Fibroblast of pulmonary artery (primary cell): ENCODE results near the gene NFASC.
A peak's percentile ranks its signal among the peaks of the same experiment; 100 is the strongest.

ENCODE experiments used
- DNase-seq: peaks from one replicate; pipeline ENCODE4 v3.0.0-alpha.2; 2010; ENCODE audit warnings: low read depth
- H3K4me3 ChIP-seq: replicated peaks from 2 replicates; pipeline ENCODE4 v1.5.1; 2011; ENCODE audit warnings: low read depth, mild to moderate bottlenecking, control low read depth, low read length, moderate library complexity
- TF ChIP-seq, protein P1 (sequence below): IDR thresholded peaks from 2 replicates; pipeline ENCODE4 v1.5.1; 2011; ENCODE audit warnings: mild to moderate bottlenecking, control low read depth, low read length, inconsistent platforms; ENCODE audit errors: missing control alignments

The NFASC gene

GRCh38 chr1:204870160-204870912 lies at the start of gene NFASC:
Gene NFASC (plus strand): TSS chr1:204870862. CDS start chr1:204944316, 73,454 bp downstream.
- TF ChIP-seq, protein P1, sequence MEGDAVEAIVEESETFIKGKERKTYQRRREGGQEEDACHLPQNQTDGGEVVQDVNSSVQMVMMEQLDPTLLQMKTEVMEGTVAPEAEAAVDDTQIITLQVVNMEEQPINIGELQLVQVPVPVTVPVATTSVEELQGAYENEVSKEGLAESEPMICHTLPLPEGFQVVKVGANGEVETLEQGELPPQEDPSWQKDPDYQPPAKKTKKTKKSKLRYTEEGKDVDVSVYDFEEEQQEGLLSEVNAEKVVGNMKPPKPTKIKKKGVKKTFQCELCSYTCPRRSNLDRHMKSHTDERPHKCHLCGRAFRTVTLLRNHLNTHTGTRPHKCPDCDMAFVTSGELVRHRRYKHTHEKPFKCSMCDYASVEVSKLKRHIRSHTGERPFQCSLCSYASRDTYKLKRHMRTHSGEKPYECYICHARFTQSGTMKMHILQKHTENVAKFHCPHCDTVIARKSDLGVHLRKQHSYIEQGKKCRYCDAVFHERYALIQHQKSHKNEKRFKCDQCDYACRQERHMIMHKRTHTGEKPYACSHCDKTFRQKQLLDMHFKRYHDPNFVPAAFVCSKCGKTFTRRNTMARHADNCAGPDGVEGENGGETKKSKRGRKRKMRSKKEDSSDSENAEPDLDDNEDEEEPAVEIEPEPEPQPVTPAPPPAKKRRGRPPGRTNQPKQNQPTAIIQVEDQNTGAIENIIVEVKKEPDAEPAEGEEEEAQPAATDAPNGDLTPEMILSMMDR = no peak
- H3K4me3 ChIP-seq = no peak within 1 kb of the TSS
- DNase-seq = no peak

GRCh38 chr1:204821476-204821875 lies 49.2 kb upstream of the NFASC start:
- TF ChIP-seq, protein P1 = no peak
- no peak for DNase-seq
- no peak overlapping the region for H3K4me3 ChIP-seq

DNA sequence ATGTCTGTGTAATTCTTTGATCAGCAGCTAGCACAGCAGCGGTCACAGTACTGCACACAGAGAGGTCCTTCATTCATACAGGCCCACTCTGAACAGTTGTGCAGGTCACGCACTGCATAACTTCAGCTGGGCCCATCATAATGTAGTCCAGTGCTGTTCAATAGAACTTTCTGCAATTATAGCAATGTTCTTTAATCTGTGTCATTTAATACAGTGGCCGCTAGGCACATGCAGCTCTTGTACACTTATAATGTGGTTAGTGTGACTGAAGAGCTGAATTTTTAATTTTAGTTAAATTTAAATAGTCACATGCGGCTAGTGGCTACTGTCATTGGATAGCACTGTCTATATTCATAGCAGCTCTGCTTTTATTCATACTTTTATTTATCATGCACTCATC lies 48.7 kb upstream of the NFASC start:
- DNase-seq = no peak
- TF ChIP-seq, protein P1 = no peak

GRCh38 chr1:204826970-204827369 lies 43.7 kb upstream of the NFASC start:
- H3K4me3 ChIP-seq = no peak overlapping the region
- DNase-seq = no peak
- TF ChIP-seq, protein P1 = peak; percentile 7

More for the DNA sequence above, 48.7 kb upstream of the NFASC start:
- H3K4me3 ChIP-seq = no peak overlapping the region

DNA sequence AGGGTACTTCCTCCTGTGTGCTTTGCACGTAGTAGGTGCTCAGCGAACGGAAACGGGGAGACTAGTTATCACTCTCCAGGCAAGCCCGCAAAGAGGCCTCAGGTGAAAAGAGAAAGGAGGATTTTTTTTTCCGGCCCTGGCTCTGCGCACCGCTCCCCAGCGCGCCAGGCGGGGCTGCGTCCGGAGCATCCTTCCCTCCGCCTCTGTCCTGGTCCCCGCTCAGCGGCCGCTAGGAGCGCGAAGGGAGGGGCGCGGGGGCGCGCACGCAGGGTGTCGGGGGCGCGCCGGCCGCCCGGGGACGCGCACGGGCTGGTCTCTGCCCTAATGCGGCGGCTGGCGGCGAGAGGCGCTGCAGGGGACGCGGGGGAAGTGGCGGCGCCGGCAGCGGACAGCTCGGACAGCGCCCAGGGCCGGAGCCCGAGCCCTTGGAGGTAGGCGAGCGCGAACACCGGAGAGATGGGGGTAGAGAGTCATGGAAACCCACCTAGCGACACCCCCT lies 42.3 kb upstream of the NFASC start:
- DNase-seq = peak; percentile 8
- H3K4me3 ChIP-seq = no peak overlapping the region
- TF ChIP-seq, protein P1 = no peak

- TF ChIP-seq, protein P1 = no peak
- H3K4me3 ChIP-seq = no peak overlapping the region
- DNase-seq = no peak
Measured at GRCh38 chr1:204829133-204829825, 41.4 kb upstream of the NFASC start.

DNA sequence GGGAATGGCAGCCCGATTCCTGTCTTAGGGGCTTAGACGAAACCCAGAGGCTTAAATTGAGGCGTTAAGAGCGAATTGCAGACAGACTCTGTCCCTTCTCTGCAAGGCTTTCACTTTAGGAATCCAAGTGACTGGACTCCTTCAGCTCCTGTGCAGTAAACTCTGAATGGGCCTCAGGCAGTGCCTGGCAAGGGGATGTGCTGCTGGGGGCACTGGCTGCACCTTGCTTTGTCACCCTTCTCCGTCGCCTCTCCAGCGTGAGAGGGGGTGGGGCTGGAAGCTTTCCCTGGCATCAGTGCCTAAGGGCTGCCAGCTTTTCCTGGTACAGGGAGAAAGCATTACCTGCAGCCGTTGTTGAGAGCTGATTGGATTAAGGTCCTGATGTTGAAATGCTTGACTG lies 39.9 kb upstream of the NFASC start:
- TF ChIP-seq, protein P1 = no peak
- no peak overlapping the region for H3K4me3 ChIP-seq
- no peak for DNase-seq
